Heart left ventricle (tissue), 13 donors: ENCODE data around the gene ANKRD9.

Experiments
- CTCF ChIP-seq, 12 donors: fragments of 200-600 bp; sonication (generic) in 4 of 12; IDR thresholded peaks; one replicate each; pipeline versions ENCODE4 v1.5.0 to v1.8.0; 2018 to 2022; ENCODE audit warnings: antibody characterized with exemption in 12 of 12, mild to moderate bottlenecking in 5 of 12
- POLR2A ChIP-seq, 2 donors: fragments of 450-650 bp; IDR thresholded peaks; one replicate each; pipeline ENCODE4 v1.6.1; 2017; ENCODE audit warnings: antibody characterized with exemption in 2 of 2, mild to moderate bottlenecking in 2 of 2, moderate library complexity in 2 of 2
- donor health status: ischemic (EF 13 %, LVEDD 7.1; RV severe dilation, severe dysfunction).
- donor health status: DM: no; HTN: yes; CAD: no.
- donor health status: DM: no; HTN: no; CAD: no.
- donor health status: ischemic (EF 25% LVEDD 6.9; RV normal size, moderate dysfunction).
- donor health status: ischemic (EF 25% LVEDD 5.7; RV mildly dilated, moderate dysfunction).
- donor health status: ischemic (EF 35%, LVEDD 5.7; RV mildly dilated, moderate dysfunction).
- donor health status: nonischemic (EF 11% LVEDD 7.7; RV severe dilation, severe dysfunction).
- donor health status: DM: yes; HTN: yes; CAD: no.
- donor health status: PGD.
- donor health status: ischemic (EF 29% LVEDD 5.4; RV normal size, mild dysfunction).
- donor health status: nonischemic (EF 23%, LVEDD 6.1; RV moderate dilation, normal function).

GRCh38 chr14:102471921-102472790 lies 37.4 kb downstream of the ANKRD9 start:
- TF ChIP-seq CTCF (IDR thresholded peaks at IDR 0.05) (no peak), POLR2A (IDR thresholded peaks at IDR 0.05) (no peak)
